Bronchial epithelial cell (primary cell): ENCODE results near the gene KRT73. TPM values are rescaled to one million over a fixed set of nuclear protein-coding genes. Genes with fewer than 3 reads are reported as not detected.

Experiments
- DNase-seq: peaks from one replicate; pipeline ENCODE4 v3.0.0-alpha.2; 2010; ENCODE audit warnings: low read depth
- FAIRE-seq: peaks from 2 replicates; lab custom pipeline; 2011; peaks lifted over from hg19 to GRCh38; lab: Jason Lieb, UNC
- H3K27me3 ChIP-seq: 2 replicates; pipeline ENCODE4 v1.5.1; 2011; ENCODE audit warnings: low read length; ENCODE audit not compliant: control insufficient read depth, insufficient read depth
- H3K36me3 ChIP-seq: 2 replicates; pipeline ENCODE4 v1.5.1; 2011; ENCODE audit warnings: low read length; ENCODE audit not compliant: control insufficient read depth, insufficient read depth
- H3K4me3 ChIP-seq: 2 replicates; pipeline ENCODE4 v1.5.1; 2011; ENCODE audit warnings: mild to moderate bottlenecking, low read depth, low read length, control low read depth
- CTCF ChIP-seq: IDR thresholded peaks from 2 replicates; pipeline ENCODE4 v1.5.1; 2011; ENCODE audit warnings: mild to moderate bottlenecking, moderate library complexity, low read length, control low read depth, inconsistent platforms; ENCODE audit not compliant: insufficient read depth, severe bottlenecking
- total RNA-seq: library from RNA; depleted of rRNA; stranded (reverse); fragments of >200 nt; gene quantifications from 2 replicates; pipeline ENCODE4 v1.2.1, GENCODE V29; 2014

KRT73 gene
- total RNA-seq, 1 donor from 2014 or later = not detected

DNA sequence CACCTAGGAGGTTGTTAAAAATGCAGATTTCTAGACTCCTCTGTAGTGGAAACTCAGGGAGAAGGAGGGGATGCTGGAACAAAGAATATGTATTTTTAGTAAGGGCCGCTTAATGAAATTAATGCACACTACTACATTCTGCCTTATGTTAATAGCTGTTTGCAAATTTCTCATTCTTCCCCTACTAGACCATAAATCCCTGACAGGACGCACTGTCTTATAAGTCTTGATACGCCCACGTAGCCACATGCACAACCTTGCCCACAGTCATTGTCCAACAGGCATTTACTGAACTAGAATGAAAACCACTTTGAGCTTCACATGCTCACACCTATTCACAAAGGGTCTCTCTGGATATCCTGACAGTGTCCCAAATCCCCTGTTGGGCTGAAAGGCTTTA is 23.1 kb upstream of the KRT73 start:
- TF ChIP-seq CTCF = no peak
- Histone ChIP-seq H3K4me3 (no peak overlapping the region), H3K36me3 (no peaks in the 10 kb centered on the region), H3K27me3 (peaks cover 3% of the 10 kb centered on the region)
- FAIRE-seq (no peak), DNase-seq (no peak)

- Histone ChIP-seq H3K4me3 (no peak overlapping the region), H3K36me3 (no peaks in the 10 kb centered on the region), H3K27me3 (peaks cover 2% of the 10 kb centered on the region)
- DNase-seq (no peak), FAIRE-seq (no peak)
- no peak for TF ChIP-seq CTCF
Observed at GRCh38 chr12:52637299-52637698, 18.9 kb upstream of the KRT73 start.

- peaks cover 2% of the 10 kb centered on the region for H3K27me3 ChIP-seq
- FAIRE-seq (no peak), DNase-seq (no peak)
- no peaks in the 10 kb centered on the region for H3K36me3 ChIP-seq
- H3K4me3 ChIP-seq = no peak overlapping the region
- no peak for TF ChIP-seq CTCF
Observed at GRCh38 chr12:52636592-52637258, 18.4 kb upstream of the KRT73 start.

DNA sequence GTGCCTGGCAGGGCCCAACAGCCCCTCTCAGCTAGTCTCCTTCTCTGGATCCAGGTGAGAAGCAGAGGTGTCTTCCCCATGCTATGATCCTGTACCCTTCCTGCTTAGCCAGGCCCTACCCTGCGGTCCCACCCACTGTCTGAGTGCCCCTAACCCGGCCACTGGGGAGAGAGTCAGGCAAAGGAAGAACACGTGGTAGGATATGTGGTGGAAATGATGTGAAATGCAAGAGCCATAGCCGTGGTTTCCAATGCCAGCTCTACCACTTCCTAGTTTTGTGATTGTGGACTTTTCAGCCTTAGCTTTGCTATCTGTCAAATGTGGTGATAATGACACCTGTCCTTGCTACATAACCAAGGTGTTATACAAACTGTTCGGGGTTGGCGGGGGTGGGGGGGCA is 17.8 kb upstream of the KRT73 start:
- no peak for TF ChIP-seq CTCF
- peaks cover 2% of the 10 kb centered on the region for H3K27me3 ChIP-seq
- FAIRE-seq = no peak
- H3K36me3 ChIP-seq = no peaks in the 10 kb centered on the region
- no peak overlapping the region for H3K4me3 ChIP-seq
- no peak for DNase-seq

DNA sequence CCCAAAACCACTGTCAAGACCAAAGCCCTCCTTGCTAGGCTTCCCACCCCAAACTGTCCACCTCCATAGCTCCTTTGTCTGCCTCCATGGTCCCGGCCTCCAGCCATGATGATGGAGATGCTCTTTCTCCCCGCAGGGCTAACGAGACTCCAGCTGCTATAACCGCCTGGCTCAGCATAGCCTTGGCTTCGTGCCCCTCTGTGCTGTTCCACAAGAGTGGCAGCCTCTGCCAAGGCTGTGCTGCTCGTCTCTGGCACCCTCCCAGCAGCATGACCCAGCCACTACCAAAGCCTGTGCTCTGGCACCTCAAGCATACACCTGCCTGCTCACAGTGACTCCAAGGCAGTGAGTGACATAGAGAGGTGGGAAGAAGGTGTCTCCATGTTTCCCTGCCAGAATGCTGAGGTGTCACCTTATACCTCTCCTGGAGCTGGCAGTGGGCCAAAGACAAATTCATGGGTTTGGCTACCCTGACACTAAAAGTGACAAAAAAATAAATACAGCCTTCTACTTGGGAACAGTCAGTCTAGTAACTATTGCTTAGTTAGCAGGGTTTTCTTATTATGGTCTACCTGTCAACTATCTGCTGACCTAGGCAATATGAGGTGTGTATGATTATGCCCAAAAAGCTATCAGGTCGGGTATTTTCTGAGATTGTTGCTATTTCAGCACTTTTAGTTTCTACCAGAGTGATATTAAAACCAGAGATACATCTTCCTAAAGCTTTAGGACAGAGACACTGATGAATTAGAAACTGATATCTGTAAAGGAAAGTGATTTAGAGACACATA is 16.1 kb upstream of the KRT73 start:
- H3K4me3 ChIP-seq = no peak overlapping the region
- peaks cover 2% of the 10 kb centered on the region for H3K27me3 ChIP-seq
- no peak for FAIRE-seq
- no peaks in the 10 kb centered on the region for H3K36me3 ChIP-seq
- no peak for TF ChIP-seq CTCF
- DNase-seq = no peak
